Measurements from ENCODE around the gene SLC14A1.

The SLC14A1 gene

DNA sequence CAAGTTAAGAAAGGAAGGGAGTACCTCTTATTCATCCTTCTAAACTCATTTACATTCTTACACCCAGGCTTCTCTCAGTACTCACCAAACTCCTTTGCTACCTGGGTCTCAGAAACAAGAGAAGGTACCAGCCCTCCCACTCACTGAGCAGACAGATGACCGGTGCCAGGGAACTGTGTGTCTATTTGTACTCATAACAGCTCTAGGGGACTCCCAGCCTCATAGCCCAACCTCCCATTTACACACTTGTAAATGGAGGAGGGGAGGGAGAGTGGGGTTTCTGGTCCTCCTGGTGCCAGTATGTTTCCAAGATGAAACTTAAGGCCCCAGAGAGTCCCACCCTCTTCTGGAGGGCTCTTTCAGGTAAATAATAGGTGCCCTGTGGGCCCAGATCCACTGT lies 58.7 kb downstream of the SLC14A1 start:
- Mint-ChIP-seq H3K36me3 (ENCODE audit: low read depth) (no peaks in the 10 kb centered on the region), H3K27me3 (peaks cover 15% of the 10 kb centered on the region), H3K9me3 (no peaks in the 10 kb centered on the region), H3K4me1 (ENCODE audit: low read depth) (no peaks in the 10 kb centered on the region), H3K4me3 (no peak overlapping the region), H3K27ac (no peak overlapping the region)
- intact Hi-C loops (cut with micrococcal nuclease), result no loop called here

DNA sequence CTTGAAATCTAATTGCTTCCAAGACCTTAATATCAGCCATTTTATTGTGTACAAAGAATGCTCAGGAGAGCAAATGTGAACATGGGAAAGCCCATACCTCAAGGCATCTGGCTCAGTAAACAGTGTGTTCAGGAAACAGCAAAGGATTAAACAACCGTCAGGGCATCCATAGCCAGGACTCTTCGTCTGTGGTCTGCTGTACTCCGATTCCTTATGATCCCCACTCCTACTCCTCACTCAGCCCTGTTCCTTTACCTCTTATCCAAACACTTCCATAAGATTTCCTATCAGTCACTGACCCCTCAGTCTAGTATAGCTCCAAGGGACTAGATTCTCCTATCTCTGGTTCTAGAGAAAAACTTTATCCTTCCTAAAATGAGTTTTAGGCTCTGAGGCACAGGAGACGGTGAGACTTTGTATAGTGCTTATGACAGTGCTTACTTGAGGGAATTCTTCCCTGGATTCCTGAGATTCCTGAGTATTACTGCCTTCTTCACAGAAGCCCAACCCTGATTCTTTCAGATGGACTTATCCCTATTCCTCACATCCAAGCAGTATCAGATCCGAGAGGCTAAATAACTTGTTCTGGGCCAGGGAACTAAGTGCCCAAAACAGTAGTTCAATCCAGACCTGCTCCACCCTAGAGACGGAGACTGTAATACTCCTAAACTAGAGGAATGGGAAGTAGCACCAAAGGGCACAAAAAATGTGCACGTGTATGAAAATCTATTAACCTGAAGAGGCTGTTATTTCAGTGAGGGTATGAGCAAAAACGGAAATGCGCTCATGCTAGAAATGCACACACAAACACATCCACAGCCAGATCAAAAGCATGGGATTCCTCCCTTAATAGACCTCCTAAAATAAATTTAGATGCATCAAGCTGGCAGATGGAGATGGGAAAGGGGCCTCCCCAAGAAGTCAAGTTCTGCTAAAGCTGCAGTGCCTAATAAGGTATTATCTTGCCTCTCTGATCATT lies 59.4 kb downstream of the SLC14A1 start:
- Mint-ChIP-seq H3K4me1 (ENCODE audit: low read depth) (peaks cover 3% of the 10 kb centered on the region), H3K9me3 (no peaks in the 10 kb centered on the region), H3K4me3 (no peak overlapping the region), H3K27ac (no peak overlapping the region), H3K36me3 (ENCODE audit: low read depth) (no peaks in the 10 kb centered on the region), H3K27me3 (peaks cover 10% of the 10 kb centered on the region)
- intact Hi-C loops (cut with micrococcal nuclease), result no loop called here

GRCh38 chr18:45785134-45785533 lies 61.2 kb downstream of the SLC14A1 start:
- Mint-ChIP-seq H3K4me3 (no peak overlapping the region), H3K4me1 (ENCODE audit: low read depth) (peaks cover 12% of the 10 kb centered on the region), H3K27ac (peak overlapping the region; percentile 11), H3K27me3 (peaks cover 5% of the 10 kb centered on the region), H3K36me3 (ENCODE audit: low read depth) (no peaks in the 10 kb centered on the region), H3K9me3 (no peaks in the 10 kb centered on the region)
- intact Hi-C loops (cut with micrococcal nuclease), result no loop called here

DNA sequence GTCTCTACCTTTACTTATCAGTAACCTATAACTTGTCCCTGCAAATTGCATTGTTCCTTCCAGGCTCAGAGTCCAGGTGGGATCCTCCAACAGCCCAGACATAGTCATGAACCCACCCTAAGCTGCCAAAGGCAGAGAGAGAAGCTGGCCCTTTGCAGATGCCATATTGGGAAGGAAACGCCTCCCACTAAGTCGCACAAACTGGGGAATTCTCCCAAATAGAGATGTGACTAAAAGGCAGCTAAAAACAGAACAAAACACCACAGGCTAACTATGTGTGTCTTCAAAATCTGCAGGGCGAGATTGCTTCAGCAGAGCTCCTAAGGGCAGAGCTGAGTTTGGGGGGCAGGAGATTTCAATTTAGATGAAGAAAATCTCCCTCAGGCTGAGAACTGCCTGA lies 63.0 kb downstream of the SLC14A1 start:
- Mint-ChIP-seq H3K27ac (no peak overlapping the region), H3K4me1 (ENCODE audit: low read depth) (peaks cover 12% of the 10 kb centered on the region), H3K9me3 (no peaks in the 10 kb centered on the region), H3K36me3 (ENCODE audit: low read depth) (no peaks in the 10 kb centered on the region), H3K4me3 (no peak overlapping the region), H3K27me3 (peaks cover 2% of the 10 kb centered on the region)
- intact Hi-C loops (cut with micrococcal nuclease), result no loop called here

- no peak overlapping the region for H3K4me3 Mint-ChIP-seq
- peaks cover 13% of the 10 kb centered on the region for H3K4me1 Mint-ChIP-seq (ENCODE audit: low read depth)
- peaks cover 2% of the 10 kb centered on the region for H3K27me3 Mint-ChIP-seq
- intact Hi-C loops (cut with micrococcal nuclease), result no loop called here
- no peak overlapping the region for H3K27ac Mint-ChIP-seq
- no peaks in the 10 kb centered on the region for H3K9me3 Mint-ChIP-seq
- no peaks in the 10 kb centered on the region for H3K36me3 Mint-ChIP-seq (ENCODE audit: low read depth)
Observed at GRCh38 chr18:45787346-45787745, 63.4 kb downstream of the SLC14A1 start.

DNA sequence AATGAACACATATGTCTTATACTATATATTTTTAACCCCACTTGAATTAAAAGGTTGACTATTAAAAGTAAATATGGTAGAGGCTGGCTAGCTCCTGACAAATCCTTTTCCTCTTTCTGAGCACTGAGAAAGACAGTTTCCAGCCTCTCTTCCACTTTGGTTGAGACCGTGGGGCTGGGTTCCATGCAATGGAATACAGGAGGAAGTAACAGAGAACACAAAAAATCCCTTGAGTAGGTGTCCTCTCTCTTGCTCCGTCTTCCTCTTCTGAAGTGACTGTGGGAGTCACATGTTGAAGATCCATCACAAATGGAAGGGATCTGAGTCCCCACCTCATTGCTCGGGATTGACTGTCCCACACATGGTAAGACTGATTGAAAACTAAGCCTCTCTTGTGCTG lies 64.9 kb downstream of the SLC14A1 start:
- intact Hi-C loops (cut with micrococcal nuclease), result no loop called here
- H3K36me3 Mint-ChIP-seq (ENCODE audit: low read depth), result no peaks in the 10 kb centered on the region
- peaks cover 27% of the 10 kb centered on the region for H3K4me1 Mint-ChIP-seq (ENCODE audit: low read depth)
- no peaks in the 10 kb centered on the region for H3K9me3 Mint-ChIP-seq
- no peaks in the 10 kb centered on the region for H3K27me3 Mint-ChIP-seq
- peak overlapping the region; percentile 3 for H3K27ac Mint-ChIP-seq
- H3K4me3 Mint-ChIP-seq, result no peak overlapping the region

DNA sequence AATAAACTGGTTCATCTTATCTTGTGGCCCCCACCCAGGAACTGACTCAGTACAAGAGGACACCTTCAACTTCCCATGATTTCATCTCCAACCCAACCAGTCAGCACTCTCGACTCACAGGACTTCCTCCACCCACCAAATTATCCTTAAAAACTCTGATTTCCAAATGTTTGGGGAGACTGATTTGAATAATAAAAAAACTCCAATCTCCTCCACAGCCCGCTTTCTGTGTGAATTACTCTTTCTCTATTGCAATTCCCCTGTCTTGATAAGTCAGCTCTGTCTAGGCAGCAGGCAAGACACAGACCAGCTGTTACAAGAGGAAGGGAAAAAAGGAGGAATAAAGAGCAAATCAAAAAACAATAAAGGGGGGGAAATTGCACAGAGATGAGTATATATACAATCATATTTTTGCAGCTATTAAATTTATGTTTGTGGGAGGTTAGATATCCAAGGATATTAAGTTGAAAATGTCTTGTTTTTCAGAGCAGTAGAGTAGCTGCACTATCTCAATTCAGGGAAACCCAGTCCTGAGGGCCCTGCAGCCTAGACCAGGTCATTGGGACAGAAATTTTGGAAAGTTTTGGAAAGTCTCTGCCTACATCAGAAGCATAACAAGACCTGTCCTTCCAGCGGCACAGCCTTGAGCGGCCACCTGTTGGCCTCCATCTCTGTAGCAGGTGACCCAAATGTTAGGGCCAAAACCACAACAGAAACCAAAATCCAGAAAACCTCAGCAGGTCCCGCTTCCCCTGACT lies 68.7 kb downstream of the SLC14A1 start:
- Mint-ChIP-seq H3K9me3 (no peaks in the 10 kb centered on the region), H3K27me3 (peaks cover under 1% of the 10 kb centered on the region), H3K4me3 (no peak overlapping the region), H3K4me1 (ENCODE audit: low read depth) (peaks cover 27% of the 10 kb centered on the region), H3K36me3 (ENCODE audit: low read depth) (no peaks in the 10 kb centered on the region), H3K27ac (no peak overlapping the region)
- intact Hi-C loops (cut with micrococcal nuclease), result no loop called here

GRCh38 chr18:45793264-45793965 lies 69.4 kb downstream of the SLC14A1 start:
- Mint-ChIP-seq H3K4me3 (no peak overlapping the region), H3K9me3 (peaks cover 2% of the 10 kb centered on the region), H3K4me1 (ENCODE audit: low read depth) (peaks cover 23% of the 10 kb centered on the region), H3K27me3 (peaks cover 1% of the 10 kb centered on the region), H3K27ac (no peak overlapping the region), H3K36me3 (ENCODE audit: low read depth) (no peaks in the 10 kb centered on the region)
- intact Hi-C loops (cut with micrococcal nuclease), result no loop called here

DNA sequence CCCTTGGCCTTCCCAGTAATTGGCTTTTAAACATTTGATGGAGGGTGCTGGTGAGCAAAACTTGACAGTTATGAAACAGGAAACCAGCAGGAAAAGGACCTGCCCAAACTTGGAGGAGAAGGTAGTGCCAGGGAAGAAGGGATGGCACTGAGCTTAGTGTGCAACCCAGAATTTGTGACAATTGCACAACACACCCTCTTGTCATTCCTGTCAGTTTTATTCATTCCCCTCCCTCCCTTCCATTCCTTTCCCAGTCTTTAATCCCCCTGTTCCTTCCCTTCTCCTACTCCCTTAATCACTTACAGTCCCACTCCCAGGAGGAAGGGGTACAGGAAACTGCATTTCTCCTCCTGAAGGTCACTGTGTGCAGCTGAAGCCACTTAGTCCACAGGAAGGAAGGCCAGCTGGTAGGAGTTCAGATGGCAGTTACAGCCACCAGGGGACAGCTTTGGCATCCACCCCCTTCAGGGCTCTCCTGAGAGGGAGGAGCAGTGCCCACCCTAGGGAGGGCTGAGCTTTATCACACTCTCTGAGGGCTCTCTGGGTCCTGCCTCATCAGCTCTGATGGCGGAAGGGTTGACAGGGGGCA lies 77.5 kb downstream of the SLC14A1 start:
- no peaks in the 10 kb centered on the region for H3K36me3 Mint-ChIP-seq (ENCODE audit: low read depth)
- H3K4me1 Mint-ChIP-seq (ENCODE audit: low read depth), result peaks cover 26% of the 10 kb centered on the region
- intact Hi-C loops (cut with micrococcal nuclease), result no loop called here
- no peak overlapping the region for H3K27ac Mint-ChIP-seq
- H3K9me3 Mint-ChIP-seq, result peaks cover 17% of the 10 kb centered on the region
- H3K27me3 Mint-ChIP-seq, result peaks cover 1% of the 10 kb centered on the region
- no peak overlapping the region for H3K4me3 Mint-ChIP-seq
